Measurements from ENCODE around the gene CS. TPM values are rescaled to one million over a fixed set of nuclear protein-coding genes. Genes with fewer than 3 reads are reported as not detected.

The CS gene
- polyA plus RNA-seq, 1 donor from 2014 or later, result 65.7 TPM

DNA sequence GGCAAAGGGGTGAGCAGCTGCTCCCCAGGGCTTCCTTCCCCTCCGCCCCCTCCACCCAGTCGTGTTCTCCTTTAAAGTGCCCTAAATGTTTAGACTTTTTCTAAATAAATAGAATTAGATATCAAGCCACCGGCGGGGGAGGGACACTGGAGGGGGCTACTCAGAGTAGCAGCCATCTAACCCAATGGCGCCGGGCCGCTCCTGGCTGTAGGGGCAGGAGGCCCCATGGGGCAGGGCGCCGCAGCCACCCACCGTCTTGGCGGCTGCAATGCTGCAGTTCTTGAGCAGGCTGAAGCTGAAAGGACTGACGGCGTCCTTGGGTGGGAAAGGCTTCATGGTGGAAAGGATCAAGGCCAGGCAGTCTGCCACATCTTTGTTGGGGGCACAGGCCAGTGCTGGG is 57.1 kb downstream of the CS start:
- no peak overlapping the region for H2AFZ ChIP-seq (ENCODE audit: low read depth, low read length)
- H3K4me3 ChIP-seq (ENCODE audit: low read length), result no peak overlapping the region
- H3K36me3 ChIP-seq (ENCODE audit: insufficient read depth, low read length), result no peaks in the 10 kb centered on the region
- H3K9me2 ChIP-seq (ENCODE audit: insufficient read depth, low read length), result no peaks in the 10 kb centered on the region
- no peaks in the 10 kb centered on the region for H3F3A ChIP-seq (ENCODE audit: insufficient read depth, low read length, poor library complexity, severe bottlenecking)
- no peak overlapping the region for H3K4me2 ChIP-seq (ENCODE audit: low read length)
- H3K27ac ChIP-seq (ENCODE audit: low read length), result no peak overlapping the region
- H3K27me3 ChIP-seq (ENCODE audit: insufficient read depth, low read depth, low read length), result no peaks in the 10 kb centered on the region
- no peaks in the 10 kb centered on the region for H3K79me2 ChIP-seq (replicated peaks; ENCODE audit: insufficient read depth, low read length)
- no peak overlapping the region for H3K9ac ChIP-seq (ENCODE audit: low read length)
- H4K20me1 ChIP-seq (ENCODE audit: insufficient read depth), result no peaks in the 10 kb centered on the region
- no peak for TF ChIP-seq TAF1 (IDR thresholded peaks at IDR 0.05; ENCODE audit: low read depth)
- TF ChIP-seq POLR2AphosphoS5 (IDR thresholded peaks at IDR 0.05), result no peak
- TF ChIP-seq RAD21 (conservative IDR thresholded peaks at IDR 0.05), result no peak
- no peak for TF ChIP-seq EZH2 (IDR thresholded peaks at IDR 0.05; ENCODE audit: borderline replicate concordance, insufficient read depth, low read length, poor library complexity, severe bottlenecking)
- TF ChIP-seq, protein P1, sequence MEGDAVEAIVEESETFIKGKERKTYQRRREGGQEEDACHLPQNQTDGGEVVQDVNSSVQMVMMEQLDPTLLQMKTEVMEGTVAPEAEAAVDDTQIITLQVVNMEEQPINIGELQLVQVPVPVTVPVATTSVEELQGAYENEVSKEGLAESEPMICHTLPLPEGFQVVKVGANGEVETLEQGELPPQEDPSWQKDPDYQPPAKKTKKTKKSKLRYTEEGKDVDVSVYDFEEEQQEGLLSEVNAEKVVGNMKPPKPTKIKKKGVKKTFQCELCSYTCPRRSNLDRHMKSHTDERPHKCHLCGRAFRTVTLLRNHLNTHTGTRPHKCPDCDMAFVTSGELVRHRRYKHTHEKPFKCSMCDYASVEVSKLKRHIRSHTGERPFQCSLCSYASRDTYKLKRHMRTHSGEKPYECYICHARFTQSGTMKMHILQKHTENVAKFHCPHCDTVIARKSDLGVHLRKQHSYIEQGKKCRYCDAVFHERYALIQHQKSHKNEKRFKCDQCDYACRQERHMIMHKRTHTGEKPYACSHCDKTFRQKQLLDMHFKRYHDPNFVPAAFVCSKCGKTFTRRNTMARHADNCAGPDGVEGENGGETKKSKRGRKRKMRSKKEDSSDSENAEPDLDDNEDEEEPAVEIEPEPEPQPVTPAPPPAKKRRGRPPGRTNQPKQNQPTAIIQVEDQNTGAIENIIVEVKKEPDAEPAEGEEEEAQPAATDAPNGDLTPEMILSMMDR (IDR thresholded peaks at IDR 0.05; ENCODE audit: poor library complexity, severe bottlenecking), result no peak
- TF ChIP-seq, protein P2, sequence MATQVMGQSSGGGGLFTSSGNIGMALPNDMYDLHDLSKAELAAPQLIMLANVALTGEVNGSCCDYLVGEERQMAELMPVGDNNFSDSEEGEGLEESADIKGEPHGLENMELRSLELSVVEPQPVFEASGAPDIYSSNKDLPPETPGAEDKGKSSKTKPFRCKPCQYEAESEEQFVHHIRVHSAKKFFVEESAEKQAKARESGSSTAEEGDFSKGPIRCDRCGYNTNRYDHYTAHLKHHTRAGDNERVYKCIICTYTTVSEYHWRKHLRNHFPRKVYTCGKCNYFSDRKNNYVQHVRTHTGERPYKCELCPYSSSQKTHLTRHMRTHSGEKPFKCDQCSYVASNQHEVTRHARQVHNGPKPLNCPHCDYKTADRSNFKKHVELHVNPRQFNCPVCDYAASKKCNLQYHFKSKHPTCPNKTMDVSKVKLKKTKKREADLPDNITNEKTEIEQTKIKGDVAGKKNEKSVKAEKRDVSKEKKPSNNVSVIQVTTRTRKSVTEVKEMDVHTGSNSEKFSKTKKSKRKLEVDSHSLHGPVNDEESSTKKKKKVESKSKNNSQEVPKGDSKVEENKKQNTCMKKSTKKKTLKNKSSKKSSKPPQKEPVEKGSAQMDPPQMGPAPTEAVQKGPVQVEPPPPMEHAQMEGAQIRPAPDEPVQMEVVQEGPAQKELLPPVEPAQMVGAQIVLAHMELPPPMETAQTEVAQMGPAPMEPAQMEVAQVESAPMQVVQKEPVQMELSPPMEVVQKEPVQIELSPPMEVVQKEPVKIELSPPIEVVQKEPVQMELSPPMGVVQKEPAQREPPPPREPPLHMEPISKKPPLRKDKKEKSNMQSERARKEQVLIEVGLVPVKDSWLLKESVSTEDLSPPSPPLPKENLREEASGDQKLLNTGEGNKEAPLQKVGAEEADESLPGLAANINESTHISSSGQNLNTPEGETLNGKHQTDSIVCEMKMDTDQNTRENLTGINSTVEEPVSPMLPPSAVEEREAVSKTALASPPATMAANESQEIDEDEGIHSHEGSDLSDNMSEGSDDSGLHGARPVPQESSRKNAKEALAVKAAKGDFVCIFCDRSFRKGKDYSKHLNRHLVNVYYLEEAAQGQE (IDR thresholded peaks at IDR 0.05; ENCODE audit: borderline replicate concordance), result no peak
- H3K9me3 ChIP-seq (ENCODE audit: low read length), result no peaks in the 10 kb centered on the region

DNA sequence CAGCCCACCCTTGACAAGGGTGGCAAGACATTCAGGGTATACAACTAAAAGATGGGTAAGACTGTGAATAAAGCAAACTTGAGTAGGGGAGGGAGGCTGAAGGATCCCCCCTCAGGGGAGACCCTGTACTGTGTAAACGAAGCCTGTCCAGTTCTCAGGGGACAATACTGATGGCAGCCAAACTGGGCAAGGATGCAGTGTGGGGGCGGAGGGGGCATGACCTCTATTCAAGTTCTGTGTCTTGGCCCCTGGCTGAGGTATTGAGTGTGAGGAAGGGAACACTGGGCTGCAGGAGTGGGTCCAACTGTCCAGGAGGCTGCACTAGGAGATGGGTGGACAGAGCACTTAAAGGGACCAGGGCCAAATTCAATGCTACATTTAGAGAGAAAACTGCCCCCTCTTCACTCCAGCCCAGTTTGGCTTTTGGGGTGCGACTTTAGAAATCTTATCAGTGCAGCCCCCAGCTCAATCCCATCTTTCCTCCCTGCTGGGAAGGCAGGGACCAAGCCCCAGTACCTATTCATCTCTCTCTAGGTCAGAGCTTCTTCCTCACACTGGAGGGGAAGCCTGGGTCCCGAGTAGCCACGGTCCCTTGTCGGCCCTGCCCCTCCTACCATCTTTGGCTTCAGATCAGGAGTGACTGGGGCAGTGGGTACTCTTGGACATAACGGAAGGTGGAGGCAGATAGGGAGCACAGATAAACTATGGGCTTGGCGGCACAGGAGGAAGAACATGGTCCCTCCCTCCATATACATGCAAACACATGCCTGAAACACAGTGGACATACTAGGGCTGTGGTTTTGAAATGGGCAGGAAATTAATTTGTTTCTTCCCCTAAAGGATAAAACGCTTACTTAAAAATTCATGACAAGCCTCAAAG is 58.5 kb downstream of the CS start:
- Histone ChIP-seq H4K20me1 (ENCODE audit: insufficient read depth) (no peaks in the 10 kb centered on the region), H3K9me3 (ENCODE audit: low read length) (no peaks in the 10 kb centered on the region), H3K79me2 (replicated peaks; ENCODE audit: insufficient read depth, low read length) (no peaks in the 10 kb centered on the region), H3K9me2 (ENCODE audit: insufficient read depth, low read length) (no peaks in the 10 kb centered on the region), H2AFZ (ENCODE audit: low read depth, low read length) (no peak overlapping the region), H3K27ac (ENCODE audit: low read length) (no peak overlapping the region), H3K4me3 (ENCODE audit: low read length) (no peak overlapping the region), H3K36me3 (ENCODE audit: insufficient read depth, low read length) (no peaks in the 10 kb centered on the region), H3F3A (ENCODE audit: insufficient read depth, low read length, poor library complexity, severe bottlenecking) (no peaks in the 10 kb centered on the region), H3K4me2 (ENCODE audit: low read length) (no peak overlapping the region), H3K27me3 (ENCODE audit: insufficient read depth, low read depth, low read length) (no peaks in the 10 kb centered on the region), H3K9ac (ENCODE audit: low read length) (no peak overlapping the region)
- TF ChIP-seq POLR2AphosphoS5 (IDR thresholded peaks at IDR 0.05), result no peak
- no peak for TF ChIP-seq MXI1 (conservative IDR thresholded peaks at IDR 0.05; ENCODE audit: poor library complexity, severe bottlenecking)
- TF ChIP-seq, protein P1 (IDR thresholded peaks at IDR 0.05; ENCODE audit: poor library complexity, severe bottlenecking), result no peak
- TF ChIP-seq EP300 (conservative IDR thresholded peaks at IDR 0.05; ENCODE audit: poor library complexity, severe bottlenecking), result no peak
- TF ChIP-seq RAD21 (conservative IDR thresholded peaks at IDR 0.05), result no peak
- TF ChIP-seq, protein P2 (IDR thresholded peaks at IDR 0.05; ENCODE audit: borderline replicate concordance), result no peak
- TF ChIP-seq EZH2 (IDR thresholded peaks at IDR 0.05; ENCODE audit: borderline replicate concordance, insufficient read depth, low read length, poor library complexity, severe bottlenecking), result no peak
- TF ChIP-seq TAF1 (IDR thresholded peaks at IDR 0.05; ENCODE audit: low read depth), result no peak
- TF ChIP-seq SMC3 (conservative IDR thresholded peaks at IDR 0.05; ENCODE audit: poor library complexity), result no peak
